ENCODE measurements around the gene FGFRL1.

The FGFRL1 gene

GRCh38 chr4:1069394-1069793 is 58.0 kb downstream of the FGFRL1 start:
- no peak for DNase-seq (ENCODE audit: low read depth)
- H3K4me3 ChIP-seq (ENCODE audit: low read depth, low read length): no peak overlapping the region
- TF ChIP-seq MAX (IDR thresholded peaks at IDR 0.05; ENCODE audit: low read depth, low read length) (no peak), MYC (IDR thresholded peaks at IDR 0.05; ENCODE audit: low read depth, low read length) (no peak), CTCF (IDR thresholded peaks at IDR 0.05; ENCODE audit: low read depth, low read length) (no peak), POLR2A (IDR thresholded peaks at IDR 0.05; ENCODE audit: extremely low read depth, insufficient read length) (no peak)

GRCh38 chr4:1072830-1073446 is 61.5 kb downstream of the FGFRL1 start:
- no peak overlapping the region for H3K4me3 ChIP-seq (ENCODE audit: low read depth, low read length)
- peak; percentile 89 for TF ChIP-seq MAX (IDR thresholded peaks at IDR 0.05; ENCODE audit: low read depth, low read length)
- TF ChIP-seq CTCF (IDR thresholded peaks at IDR 0.05; ENCODE audit: low read depth, low read length): peak; percentile 97
- peak; percentile 78 for TF ChIP-seq MYC (IDR thresholded peaks at IDR 0.05; ENCODE audit: low read depth, low read length)
- TF ChIP-seq POLR2A (IDR thresholded peaks at IDR 0.05; ENCODE audit: extremely low read depth, insufficient read length): no peak
- peak; percentile 95 for DNase-seq (ENCODE audit: low read depth)

DNA sequence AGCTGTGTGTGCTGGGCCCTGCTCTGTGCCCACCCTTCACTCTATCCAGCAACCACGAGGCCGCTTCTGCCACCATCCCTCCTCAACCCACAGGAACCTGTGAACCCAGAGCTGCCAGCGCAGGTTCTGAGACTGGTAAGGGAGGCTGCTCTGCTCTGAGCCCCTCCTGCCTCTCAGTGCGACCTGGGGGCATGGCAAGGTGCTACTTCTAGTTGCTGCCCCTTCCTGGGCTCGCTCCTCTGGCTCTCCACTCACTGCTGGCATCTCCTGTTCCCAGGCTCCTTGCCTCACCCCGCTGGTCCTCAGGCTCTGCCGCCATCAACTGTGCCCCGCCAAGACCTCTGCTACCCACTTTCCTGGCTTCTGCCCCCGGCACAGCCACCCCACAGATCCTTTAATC is 62.7 kb downstream of the FGFRL1 start:
- H3K4me3 ChIP-seq (ENCODE audit: low read depth, low read length): no peak overlapping the region
- no peak for DNase-seq (ENCODE audit: low read depth)
- TF ChIP-seq MAX (IDR thresholded peaks at IDR 0.05; ENCODE audit: low read depth, low read length): no peak
- no peak for TF ChIP-seq MYC (IDR thresholded peaks at IDR 0.05; ENCODE audit: low read depth, low read length)
- TF ChIP-seq CTCF (IDR thresholded peaks at IDR 0.05; ENCODE audit: low read depth, low read length): no peak
- TF ChIP-seq POLR2A (IDR thresholded peaks at IDR 0.05; ENCODE audit: extremely low read depth, insufficient read length): no peak

DNA sequence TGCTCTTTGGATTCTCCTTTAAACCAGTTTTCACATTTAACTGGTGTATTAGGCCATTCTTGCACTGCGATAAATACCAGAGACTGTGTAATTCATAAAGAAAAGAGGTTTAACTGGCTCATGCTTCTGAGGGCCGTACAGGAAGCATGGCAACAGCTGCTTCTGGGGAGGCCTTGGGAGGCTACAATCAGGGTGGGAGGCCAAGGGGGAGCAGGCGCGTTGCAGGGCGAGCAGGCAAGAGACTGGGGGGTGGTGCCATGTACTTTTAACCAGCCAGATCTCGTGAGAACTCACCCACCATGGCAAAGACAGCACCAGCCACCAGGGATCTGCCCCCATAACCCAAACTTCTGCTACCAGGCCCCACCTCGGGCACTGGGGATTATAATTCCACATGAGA is 63.8 kb downstream of the FGFRL1 start:
- TF ChIP-seq MAX (IDR thresholded peaks at IDR 0.05; ENCODE audit: low read depth, low read length): no peak
- no peak for TF ChIP-seq POLR2A (IDR thresholded peaks at IDR 0.05; ENCODE audit: extremely low read depth, insufficient read length)
- no peak for TF ChIP-seq CTCF (IDR thresholded peaks at IDR 0.05; ENCODE audit: low read depth, low read length)
- no peak; the same call in 1 of the 2 replicates for TF ChIP-seq MYC (IDR thresholded peaks at IDR 0.05; ENCODE audit: low read depth, low read length)
- no peak overlapping the region for H3K4me3 ChIP-seq (ENCODE audit: low read depth, low read length)
- DNase-seq (ENCODE audit: low read depth): no peak

DNA sequence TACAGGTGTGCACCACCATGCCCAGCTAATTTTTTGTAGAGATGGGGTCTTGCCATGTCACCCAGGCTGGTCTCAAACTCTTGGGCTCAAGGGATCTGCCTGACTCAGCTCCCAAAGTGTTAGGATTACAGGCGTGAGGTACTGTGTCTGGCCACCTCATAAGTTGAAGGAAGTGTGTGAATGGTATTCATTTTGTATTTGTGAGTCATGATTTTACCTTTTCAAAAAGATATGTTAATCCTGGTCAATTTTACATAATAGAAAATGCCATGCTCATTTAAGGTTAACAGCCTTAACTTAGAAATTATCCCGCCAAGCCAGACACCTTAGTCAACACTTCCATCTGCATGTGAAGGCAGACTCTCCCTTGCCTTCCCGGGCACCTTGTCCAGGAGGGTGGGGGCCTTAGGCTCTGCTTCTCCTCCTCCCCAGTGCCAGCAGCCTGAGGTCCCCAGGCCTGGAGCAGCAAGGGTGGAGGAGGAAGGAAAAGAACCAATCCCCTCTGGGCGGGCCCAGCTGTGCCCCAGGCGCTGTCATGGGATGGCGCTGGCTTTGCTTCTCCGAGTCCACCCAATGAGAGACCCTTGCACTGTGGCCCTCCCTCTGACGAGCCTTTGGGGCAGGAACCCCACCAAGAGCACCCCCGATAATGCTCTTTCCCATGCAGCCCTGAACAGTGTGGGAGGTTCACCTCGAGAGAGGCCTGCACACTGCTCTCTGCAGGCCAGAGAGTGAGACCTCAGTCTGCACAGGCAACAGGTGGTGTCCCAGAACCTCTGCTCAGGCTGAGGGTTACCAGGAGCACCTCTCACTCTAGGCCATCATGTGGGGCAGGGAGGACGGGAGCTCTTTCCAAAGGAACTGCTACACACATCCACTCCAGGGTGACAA is 64.6 kb downstream of the FGFRL1 start:
- TF ChIP-seq CTCF (IDR thresholded peaks at IDR 0.05; ENCODE audit: low read depth, low read length) (no peak), POLR2A (IDR thresholded peaks at IDR 0.05; ENCODE audit: extremely low read depth, insufficient read length) (no peak), MYC (IDR thresholded peaks at IDR 0.05; ENCODE audit: low read depth, low read length) (no peak), MAX (IDR thresholded peaks at IDR 0.05; ENCODE audit: low read depth, low read length) (no peak)
- DNase-seq (ENCODE audit: low read depth): no peak
- no peak overlapping the region for H3K4me3 ChIP-seq (ENCODE audit: low read depth, low read length)

Measured in NB4 (cell line).